Brain pericyte (primary cell): ENCODE measurements around the gene DEXI.

Experiments used
- DNase-seq: peaks from one replicate; pipeline ENCODE4 v3.0.0-alpha.2; 2012; ENCODE audit warnings: low read depth, low spot score

The DEXI gene

GRCh38 chr16:10895053-10895946 lies 47.0 kb downstream of the DEXI start:
- no peak for DNase-seq

DNA sequence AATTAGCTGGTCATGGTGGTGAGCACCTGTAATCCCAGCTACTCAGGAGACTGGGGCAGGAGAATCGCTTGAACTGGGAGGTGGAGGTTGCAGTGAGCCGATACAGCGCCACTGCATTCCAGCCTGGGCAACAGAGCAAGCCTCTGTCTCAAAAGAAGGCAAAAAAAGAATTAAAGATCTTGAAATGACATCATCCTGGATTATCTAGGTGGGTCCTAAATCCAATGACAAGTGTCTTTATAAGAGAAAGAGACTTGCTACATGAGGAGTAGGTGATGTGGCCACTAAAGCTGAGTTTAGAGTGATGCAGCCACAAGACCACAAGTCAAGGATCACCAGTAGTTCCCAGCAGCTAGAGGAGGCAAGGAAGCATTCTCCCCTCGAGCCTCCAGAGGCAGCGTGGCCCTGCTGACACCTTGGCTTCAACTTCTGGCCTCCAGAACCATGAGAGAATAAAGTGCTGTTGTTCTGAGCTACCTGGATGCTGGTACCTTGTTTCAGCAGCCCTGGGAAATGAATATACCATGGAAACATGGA lies 49.4 kb downstream of the DEXI start:
- no peak for DNase-seq

- DNase-seq: no peak
Measured at GRCh38 chr16:10889855-10890254, 52.4 kb downstream of the DEXI start.

GRCh38 chr16:10888320-10888937 lies 53.8 kb downstream of the DEXI start:
- no peak for DNase-seq

GRCh38 chr16:10885246-10885645 lies 57.0 kb downstream of the DEXI start:
- DNase-seq: no peak

DNA sequence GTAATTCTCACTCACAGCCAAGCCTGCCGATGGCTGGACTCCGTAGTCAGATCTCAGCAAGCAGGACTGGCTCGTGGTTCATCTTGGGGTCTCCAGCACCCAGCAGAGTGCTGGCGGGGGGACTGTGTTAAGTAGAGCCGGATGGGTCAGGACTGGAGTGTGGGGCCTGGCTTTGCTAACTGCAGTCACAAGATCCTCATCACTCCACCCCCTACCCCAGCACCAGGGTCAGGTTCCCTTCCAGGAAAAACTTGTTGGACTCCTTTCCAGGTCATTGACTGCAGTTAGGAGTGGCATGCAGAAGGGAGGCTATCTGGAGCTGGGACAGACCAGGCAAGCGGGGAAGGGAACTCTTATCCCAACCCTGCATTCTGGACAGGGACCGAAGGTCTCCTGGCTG lies 59.3 kb downstream of the DEXI start:
- DNase-seq: no peak

DNA sequence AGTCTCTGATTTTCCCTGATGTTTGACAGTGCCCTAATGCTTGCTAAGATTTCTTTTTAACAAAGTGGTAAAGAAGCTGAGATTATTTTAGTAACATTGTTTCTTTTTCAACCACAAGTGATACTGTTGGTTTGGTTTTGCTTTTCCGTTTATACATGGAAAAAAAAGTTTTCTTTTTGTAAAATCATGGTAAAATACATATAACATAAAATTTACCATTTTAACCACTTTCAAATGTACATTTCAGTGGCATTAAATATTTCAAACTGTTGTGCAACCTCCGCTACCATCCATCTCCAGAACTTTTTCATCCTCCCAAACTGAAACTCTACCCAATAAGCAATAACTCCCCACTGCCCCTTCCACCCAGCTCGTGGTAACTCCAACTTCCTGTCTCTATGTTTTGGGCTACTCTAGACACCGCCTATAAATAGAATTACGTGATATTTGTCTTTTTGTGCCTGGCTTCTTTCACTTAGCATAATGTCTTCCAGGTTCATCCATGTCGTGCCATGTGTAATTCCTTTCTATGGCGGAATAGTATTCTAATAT lies 60.7 kb downstream of the DEXI start:
- no peak for DNase-seq

DNA sequence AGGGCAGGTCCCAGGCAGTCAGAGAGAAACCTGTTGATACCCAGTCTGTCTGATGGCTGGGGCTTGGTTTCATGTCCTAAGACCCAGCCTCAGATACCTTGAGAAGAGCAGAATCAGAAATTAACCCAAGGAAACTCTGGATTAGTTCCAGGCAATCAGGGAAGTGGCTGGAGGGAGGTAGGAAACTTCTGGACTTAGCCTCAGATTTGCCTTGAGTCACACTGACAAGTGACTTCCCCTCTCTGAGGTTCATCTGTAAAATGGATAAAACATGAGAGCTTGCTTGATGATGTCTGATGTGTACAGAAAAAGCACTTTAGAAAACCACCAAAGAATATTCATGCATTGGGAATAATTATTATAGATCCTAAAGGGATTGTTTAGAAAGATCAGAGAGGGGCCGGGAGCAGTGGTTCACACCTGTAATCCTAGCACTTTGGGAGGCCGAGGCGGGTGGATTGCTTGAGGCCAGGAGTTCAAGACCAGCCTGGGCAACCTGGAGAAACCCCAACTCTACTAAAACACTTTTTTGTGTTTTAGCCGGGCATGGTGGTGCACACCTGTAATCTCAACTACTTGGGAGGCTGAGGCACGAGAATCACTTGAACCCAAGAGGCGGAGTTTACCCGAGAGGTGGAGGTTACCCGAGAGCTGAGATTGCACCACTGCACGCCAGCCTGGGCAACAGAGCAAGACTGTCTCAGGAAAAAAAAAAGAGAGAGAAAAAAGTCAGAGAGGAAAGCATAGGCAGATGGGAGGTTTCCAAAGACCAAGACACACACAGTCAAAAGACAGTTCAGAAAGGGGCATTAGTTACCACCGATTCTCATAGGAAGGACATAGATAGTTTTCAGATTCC lies 61.4 kb downstream of the DEXI start:
- DNase-seq: no peak

- no peak for DNase-seq
Measured at GRCh38 chr16:10879681-10880589, 62.3 kb downstream of the DEXI start.
